Esophagus squamous epithelium (tissue), 4 donors: Measurements from ENCODE around the gene CSTF2T.

ENCODE experiments used
- CTCF ChIP-seq, 6 experiments: fragments of 450-650 bp in 4 of 6; fragments of 200-600 bp in 2 of 6; sonication (generic) in 2 of 6; IDR thresholded peaks; one replicate each; pipeline ENCODE4 v1.5.1; 2016 to 2019; ENCODE audit warnings: antibody characterized with exemption in 6 of 6, mild to moderate bottlenecking in 4 of 6, moderate library complexity in 4 of 6
- POLR2A ChIP-seq, 4 donors: fragments of 450-650 bp; IDR thresholded peaks; one replicate each; pipeline ENCODE4 v1.6.1; 2017; ENCODE audit warnings: antibody characterized with exemption in 4 of 4, mild to moderate bottlenecking in 4 of 4, moderate library complexity in 3 of 4

GRCh38 chr10:51649064-51649463, 50.3 kb downstream of the CSTF2T start:
- no peak for TF ChIP-seq CTCF (IDR thresholded peaks at IDR 0.05)
- no peak for TF ChIP-seq POLR2A (IDR thresholded peaks at IDR 0.05)
